A673 (cell line): ENCODE measurements around the gene NTF3. TPM values are rescaled to one million over a fixed set of nuclear protein-coding genes. Genes with fewer than 3 reads are reported as not detected.

Experiments used
- BruUV-seq: library from RNA; stranded (reverse); fragments of 400-500 nt; replicated peaks from 2 replicates; lab custom pipeline; 2021; lab: Mats Ljungman, UMichigan
- CTCF ChIA-PET: fragments of 300-600 bp; sonication (Branson Sonifier 250); formaldehyde crosslinking; loops from one replicate; lab custom pipeline; 2022; ENCODE audit warnings: antibody characterized with exemption; lab: Charles Lee
- POLR2A ChIA-PET: fragments of 300-600 bp; sonication (Branson Sonifier 250); formaldehyde crosslinking; loops from one replicate; lab custom pipeline; 2022; ENCODE audit warnings: antibody characterized with exemption; ENCODE audit not compliant: low non-redundant PET; lab: Charles Lee
- DNase-seq: peaks from one replicate; pipeline ENCODE4 v3.0.0-alpha.2; 2015; ENCODE audit warnings: low spot score
- H3K27ac ChIP-seq: fragments of 200-600 bp; sonication (generic); 2 replicates; pipeline ENCODE4 v1.5.1; 2016; ENCODE audit warnings: mixed run types, low read depth, mild to moderate bottlenecking, mixed read lengths, antibody characterized with exemption, low read length; ENCODE audit not compliant: poor library complexity, severe bottlenecking
- H3K27me3 ChIP-seq: fragments of 200-600 bp; sonication (generic); replicated peaks from 2 replicates; pipeline ENCODE4 v1.6.1; 2017; ENCODE audit warnings: mixed run types, low read depth, mild to moderate bottlenecking, mixed read lengths, antibody characterized with exemption, low read length; ENCODE audit not compliant: insufficient read depth, poor library complexity
- H3K36me3 ChIP-seq: fragments of 200-600 bp; sonication (generic); 2 replicates; pipeline ENCODE4 v1.6.1; 2016; ENCODE audit warnings: mixed run types, mild to moderate bottlenecking, mixed read lengths, antibody characterized with exemption, low read length; ENCODE audit not compliant: insufficient read depth, poor library complexity, severe bottlenecking
- H3K4me1 ChIP-seq: fragments of 200-600 bp; sonication (generic); 2 replicates; pipeline ENCODE4 v1.6.1; 2017; ENCODE audit warnings: mixed run types, mild to moderate bottlenecking, mixed read lengths, antibody characterized with exemption, low read length; ENCODE audit not compliant: insufficient read depth, poor library complexity, severe bottlenecking
- H3K4me3 ChIP-seq: fragments of 200-600 bp; sonication (generic); 2 replicates; pipeline ENCODE4 v1.5.1; 2016; ENCODE audit warnings: low read depth, mixed run types, mild to moderate bottlenecking, mixed read lengths, low read length; ENCODE audit not compliant: poor library complexity, severe bottlenecking
- H3K9me3 ChIP-seq: fragments of 200-600 bp; sonication (generic); 2 replicates; pipeline ENCODE4 v1.6.1; 2016; ENCODE audit warnings: mixed run types, low read depth, mild to moderate bottlenecking, mixed read lengths, antibody characterized with exemption, low read length; ENCODE audit not compliant: poor library complexity, severe bottlenecking
- CTCF ChIP-seq: fragments of 300-800, 200-600 bp; sonication (generic); conservative IDR thresholded peaks from 2 replicates; pipeline ENCODE4 v1.5.1; 2017; ENCODE audit warnings: low read depth, mild to moderate bottlenecking, antibody characterized with exemption, low read length, moderate library complexity, mixed read lengths
- EZH2 ChIP-seq: fragments of 200-600 bp; sonication (generic); IDR thresholded peaks from 2 replicates; pipeline ENCODE4 v1.6.1; 2017; ENCODE audit warnings: borderline replicate concordance, low read depth, mild to moderate bottlenecking, mixed read lengths, antibody characterized with exemption, low read length; ENCODE audit not compliant: poor library complexity, severe bottlenecking
- intact Hi-C: fragments of 100-400 bp; cut with micrococcal nuclease; formaldehyde crosslinking; loops from one replicate; pipeline ENCODE4 v1.10.0; 2022; ENCODE audit not compliant: unreplicated experiment
- total RNA-seq: library from RNA; stranded (reverse); gene quantifications from 2 replicates; pipeline ENCODE4 v1.2.3, GENCODE V29; 2021

NTF3 gene
- total RNA-seq, 1 experiment from 2014 or later: not detected

- H3K27me3 ChIP-seq: peaks cover 72% of the 10 kb centered on the region
- POLR2A ChIA-PET: no interaction called here
- no peak overlapping the region for H3K27ac ChIP-seq
- no peaks in the 10 kb centered on the region for H3K4me1 ChIP-seq
- no peak for TF ChIP-seq CTCF
- no peak for TF ChIP-seq EZH2
- H3K9me3 ChIP-seq: no peaks in the 10 kb centered on the region
- intact Hi-C loops: no loop called here
- no peak overlapping the region for H3K4me3 ChIP-seq
- no peak for DNase-seq
- no TSS peak for BruUV-seq
- CTCF ChIA-PET: no interaction called here
- no peaks in the 10 kb centered on the region for H3K36me3 ChIP-seq
Observed at GRCh38 chr12:5439371-5439771, 7.5 kb downstream of the NTF3 start.

GRCh38 chr12:5439788-5440300 lies 7.9 kb downstream of the NTF3 start:
- Histone ChIP-seq H3K9me3 (no peaks in the 10 kb centered on the region), H3K4me1 (no peaks in the 10 kb centered on the region), H3K27ac (no peak overlapping the region), H3K36me3 (no peaks in the 10 kb centered on the region), H3K4me3 (no peak overlapping the region), H3K27me3 (peaks cover 70% of the 10 kb centered on the region)
- no peak for DNase-seq
- ChIA-PET POLR2A (no interaction called here), CTCF (no interaction called here)
- TF ChIP-seq CTCF: no peak
- TF ChIP-seq EZH2: no peak
- intact Hi-C loops: loop anchor here (5.0 kb wide), 1 partner anchor 368 kb away; no protein-coding TSS in a partner anchor
- BruUV-seq: no TSS peak

- no peak for TF ChIP-seq CTCF
- Histone ChIP-seq H3K36me3 (no peaks in the 10 kb centered on the region), H3K4me3 (no peak overlapping the region), H3K27me3 (peaks cover 68% of the 10 kb centered on the region), H3K9me3 (no peaks in the 10 kb centered on the region), H3K27ac (no peak overlapping the region), H3K4me1 (no peaks in the 10 kb centered on the region)
- no peak for DNase-seq
- intact Hi-C loops: loop anchor here (5.0 kb wide), 1 partner anchor 369 kb away; no protein-coding TSS in a partner anchor
- ChIA-PET CTCF (no interaction called here), POLR2A (no interaction called here)
- BruUV-seq: no TSS peak
Observed at GRCh38 chr12:5440978-5441377, 9.1 kb downstream of the NTF3 start.
